Activated CD4-positive, alpha-beta T cell treated with anti-CD3 and anti-CD28 coated beads for 36 hours (primary cell): ENCODE measurements around the gene OR6C2. TPM values are rescaled to one million over a fixed set of nuclear protein-coding genes. Genes with fewer than 3 reads are reported as not detected.
"Not testable (repeated sequence)": the region's sequence is repeated elsewhere in the genome, so short reads cannot be mapped to it uniquely, and the experiment has no call there.

Source experiments
- ATAC-seq: fragments of 200-7000 bp; cut with Tn5 transposase; one replicate; pipeline ENCODE4 v1.10.0; 2021; ENCODE audit warnings: mild to moderate bottlenecking, moderate library complexity
- CTCF ChIA-PET: fragments of 350-600 bp; sonication (Branson Sonifier 250); formaldehyde crosslinking; loops from one replicate; lab custom pipeline; 2021; ENCODE audit warnings: antibody characterized with exemption; lab: Charles Lee
- POLR2A ChIA-PET: fragments of 350-600 bp; sonication (Branson Sonifier 250); formaldehyde crosslinking; loops from one replicate; lab custom pipeline; 2021; ENCODE audit warnings: antibody characterized with exemption, inconsistent platforms; lab: Charles Lee
- DNase-seq: peaks from one replicate; pipeline ENCODE4 v3.0.0-alpha.2; 2020
- H3K27ac Mint-ChIP-seq: one replicate; pipeline ENCODE4 v1.8.0; 2021; ENCODE audit warnings: mixed read lengths
- H3K27me3 Mint-ChIP-seq: one replicate; pipeline ENCODE4 v1.8.0; 2021; ENCODE audit warnings: mixed read lengths
- H3K36me3 Mint-ChIP-seq: one replicate; pipeline ENCODE4 v1.8.0; 2021; ENCODE audit warnings: low read depth, mixed read lengths
- H3K4me1 Mint-ChIP-seq: one replicate; pipeline ENCODE4 v1.8.0; 2021; ENCODE audit warnings: mixed read lengths
- H3K4me3 Mint-ChIP-seq: one replicate; pipeline ENCODE4 v1.8.0; 2021; ENCODE audit warnings: mild to moderate bottlenecking, moderate library complexity, mixed read lengths
- H3K9me3 Mint-ChIP-seq: one replicate; pipeline ENCODE4 v1.8.0; 2021; ENCODE audit warnings: low read depth, mixed read lengths
- intact Hi-C, 2 experiments: fragments of 100-400 bp; cut with DNase I in 1 of 2; cut with micrococcal nuclease in 1 of 2; formaldehyde crosslinking; loops; one replicate each; pipeline versions ENCODE4 v1.14.2 to v1.15.1; 2022 to 2024; cut with DNase I, micrococcal nuclease
- total RNA-seq, 2 experiments: library from RNA; stranded (reverse); gene quantifications; one replicate each; pipeline ENCODE4 v1.2.3, GENCODE V29; 2021

OR6C2 gene
- total RNA-seq, 2 experiments from 2014 or later, result not detected

GRCh38 chr12:55425954-55426353 is 17.9 kb upstream of the OR6C2 start, which contains the start of gene OR6C76:
Gene OR6C76 (plus strand): TSS chr12:55426254. CDS start chr12:55426254, 0 bp downstream.
- Mint-ChIP-seq H3K27me3 (peaks cover 12% of the 10 kb centered on the region), H3K4me1 (no peaks in the 10 kb centered on the region), H3K9me3 (no peaks in the 10 kb centered on the region), H3K27ac (no peak within 1 kb of the TSS), H3K36me3 (no peaks in the 10 kb centered on the region), H3K4me3 (no peak within 1 kb of the TSS)
- ChIA-PET POLR2A (no interaction called here), CTCF (interaction anchor here (1.6 kb wide), 1 partner anchor 231 kb away, joined by 4 read pairs; no protein-coding TSS in a partner anchor)
- no peak for ATAC-seq
- no peak for DNase-seq
- intact Hi-C loops, result no loop called here

- H3K4me3 Mint-ChIP-seq, result no peak overlapping the region
- ATAC-seq (no peak), DNase-seq (no peak)
- POLR2A ChIA-PET, result no interaction called here
- intact Hi-C loops, result no loop called here
- CTCF ChIA-PET, result interaction anchor here (0.9 kb wide), 1 partner anchor 228 kb away, joined by 3 read pairs; no protein-coding TSS in a partner anchor
- no peak overlapping the region for H3K27ac Mint-ChIP-seq
- H3K36me3 Mint-ChIP-seq, result no peaks in the 10 kb centered on the region
- H3K9me3 Mint-ChIP-seq, result no peaks in the 10 kb centered on the region
- H3K4me1 Mint-ChIP-seq, result no peaks in the 10 kb centered on the region
- peaks cover 11% of the 10 kb centered on the region for H3K27me3 Mint-ChIP-seq
Measured at GRCh38 chr12:55428331-55429243, 15.3 kb upstream of the OR6C2 start.

- Mint-ChIP-seq H3K27me3 (peaks cover 10% of the 10 kb centered on the region), H3K9me3 (peaks cover 18% of the 10 kb centered on the region)
- ATAC-seq, H3K27ac Mint-ChIP-seq, CTCF ChIA-PET, DNase-seq, H3K4me3 Mint-ChIP-seq, intact Hi-C loops, H3K4me1 Mint-ChIP-seq, H3K36me3 Mint-ChIP-seq, POLR2A ChIA-PET: not testable (repeated sequence)
Measured at GRCh38 chr12:55441233-55441632, 2.6 kb upstream of the OR6C2 start.

DNA sequence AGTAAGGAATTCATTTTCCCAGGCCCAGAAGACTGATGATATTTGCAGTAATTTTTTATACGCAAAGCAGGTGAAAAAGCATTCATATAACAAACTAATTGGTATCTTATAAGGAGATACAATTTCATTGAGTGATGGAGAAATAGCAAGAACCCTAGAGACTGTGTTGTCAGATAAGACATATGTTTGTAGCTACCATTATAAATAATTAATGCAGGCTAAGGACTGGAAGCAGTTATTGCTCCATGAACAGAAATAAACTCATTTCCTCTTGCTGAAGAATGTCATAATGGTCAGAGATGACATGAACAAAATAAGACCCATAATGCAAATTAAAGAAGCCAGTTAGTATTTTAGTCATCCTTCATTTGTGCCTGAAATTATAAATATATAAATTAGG is 1.5 kb downstream of the OR6C2 start:
- H3K9me3 Mint-ChIP-seq, result peaks cover 11% of the 10 kb centered on the region
- CTCF ChIA-PET, result interaction anchor here (1.0 kb wide), 1 partner anchor 141 kb away, joined by 3 read pairs; no protein-coding TSS in a partner anchor

DNA sequence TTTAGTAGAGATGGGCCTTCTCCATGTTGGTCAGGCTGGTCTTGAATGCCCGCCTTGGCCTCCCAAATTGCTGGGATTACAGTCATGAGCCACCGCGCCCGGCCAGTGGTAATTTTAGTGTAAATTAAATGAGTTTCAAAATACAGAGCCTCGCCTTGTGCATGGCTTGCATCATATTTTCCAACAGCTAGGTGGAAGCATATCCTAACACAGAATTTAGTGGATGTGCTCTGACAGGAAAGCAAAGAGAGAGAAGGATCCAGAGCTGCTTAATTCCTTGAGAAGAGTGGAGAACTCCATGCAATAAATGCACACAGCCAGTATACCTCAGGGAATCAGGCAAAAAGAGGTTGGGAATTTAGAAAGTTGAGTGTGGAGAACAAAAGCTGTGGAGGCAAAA is 2.5 kb downstream of the OR6C2 start:
- H3K4me1 Mint-ChIP-seq, result no peaks in the 10 kb centered on the region
- intact Hi-C loops, result no loop called here
- ATAC-seq, result no peak
- ChIA-PET POLR2A (no interaction called here), CTCF (no interaction called here)
- no peak for DNase-seq
- peaks cover 3% of the 10 kb centered on the region for H3K9me3 Mint-ChIP-seq
- no peak overlapping the region for H3K27ac Mint-ChIP-seq
- no peaks in the 10 kb centered on the region for H3K36me3 Mint-ChIP-seq
- peaks cover 9% of the 10 kb centered on the region for H3K27me3 Mint-ChIP-seq
- H3K4me3 Mint-ChIP-seq, result no peak overlapping the region

More for the DNA sequence above, 1.5 kb downstream of the OR6C2 start:
- Mint-ChIP-seq H3K36me3 (peaks cover under 1% of the 10 kb centered on the region), H3K4me3 (no peak overlapping the region), H3K27me3 (peaks cover 9% of the 10 kb centered on the region), H3K27ac (no peak overlapping the region), H3K4me1 (no peaks in the 10 kb centered on the region)
- POLR2A ChIA-PET, result no interaction called here
- DNase-seq (no peak), ATAC-seq (no peak)
- intact Hi-C loops, result no loop called here

DNA sequence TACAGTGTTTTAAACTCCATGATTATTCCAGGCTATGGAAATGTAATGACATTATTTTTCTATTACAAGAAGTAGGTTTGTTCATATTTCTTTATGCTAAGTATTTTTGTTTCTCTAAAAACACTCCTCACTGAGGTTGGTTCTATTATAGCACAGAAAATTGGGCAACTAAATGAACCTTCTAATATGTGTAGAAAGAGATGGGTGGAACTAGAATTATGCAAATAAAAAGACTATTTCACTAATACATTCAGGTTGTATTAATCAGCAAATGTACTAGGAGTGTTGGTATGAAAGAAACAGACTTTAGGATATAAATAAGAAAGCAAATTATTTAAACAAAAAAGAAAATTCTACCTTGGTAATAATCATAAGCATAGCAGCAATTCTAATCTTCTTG is 4.9 kb downstream of the OR6C2 start:
- Mint-ChIP-seq H3K36me3 (no peaks in the 10 kb centered on the region), H3K27ac (no peak overlapping the region), H3K4me1 (no peaks in the 10 kb centered on the region), H3K27me3 (peaks cover 22% of the 10 kb centered on the region), H3K9me3 (no peaks in the 10 kb centered on the region), H3K4me3 (no peak overlapping the region)
- ChIA-PET POLR2A (no interaction called here), CTCF (no interaction called here)
- DNase-seq, result no peak
- ATAC-seq, result no peak
- intact Hi-C loops, result no loop called here

GRCh38 chr12:55464926-55465325 is 21.1 kb downstream of the OR6C2 start:
- H3K4me1 Mint-ChIP-seq, H3K27ac Mint-ChIP-seq, CTCF ChIA-PET, H3K4me3 Mint-ChIP-seq, DNase-seq, H3K36me3 Mint-ChIP-seq, POLR2A ChIA-PET, H3K9me3 Mint-ChIP-seq, ATAC-seq, intact Hi-C loops: not testable (repeated sequence)
- H3K27me3 Mint-ChIP-seq, result peaks cover 21% of the 10 kb centered on the region

GRCh38 chr12:55467836-55468235 is 24.0 kb downstream of the OR6C2 start:
- H3K4me3 Mint-ChIP-seq, result no peak overlapping the region
- H3K36me3 Mint-ChIP-seq, result no peaks in the 10 kb centered on the region
- DNase-seq (no peak), ATAC-seq (no peak)
- ChIA-PET POLR2A (no interaction called here), CTCF (no interaction called here)
- intact Hi-C loops, result no loop called here
- no peaks in the 10 kb centered on the region for H3K4me1 Mint-ChIP-seq
- H3K9me3 Mint-ChIP-seq, result no peaks in the 10 kb centered on the region
- H3K27me3 Mint-ChIP-seq, result peaks cover 13% of the 10 kb centered on the region
- no peak overlapping the region for H3K27ac Mint-ChIP-seq

GRCh38 chr12:55469291-55469690 is 25.4 kb downstream of the OR6C2 start:
- no peak overlapping the region for H3K4me3 Mint-ChIP-seq
- ATAC-seq, result no peak
- intact Hi-C loops, result no loop called here
- ChIA-PET CTCF (interaction anchor here (1.2 kb wide), 1 partner anchor 14 kb away, joined by 4 read pairs; no protein-coding TSS in a partner anchor), POLR2A (no interaction called here)
- peaks cover 10% of the 10 kb centered on the region for H3K27me3 Mint-ChIP-seq
- no peaks in the 10 kb centered on the region for H3K36me3 Mint-ChIP-seq
- no peak overlapping the region for H3K27ac Mint-ChIP-seq
- no peaks in the 10 kb centered on the region for H3K9me3 Mint-ChIP-seq
- no peak for DNase-seq
- H3K4me1 Mint-ChIP-seq, result no peaks in the 10 kb centered on the region

DNA sequence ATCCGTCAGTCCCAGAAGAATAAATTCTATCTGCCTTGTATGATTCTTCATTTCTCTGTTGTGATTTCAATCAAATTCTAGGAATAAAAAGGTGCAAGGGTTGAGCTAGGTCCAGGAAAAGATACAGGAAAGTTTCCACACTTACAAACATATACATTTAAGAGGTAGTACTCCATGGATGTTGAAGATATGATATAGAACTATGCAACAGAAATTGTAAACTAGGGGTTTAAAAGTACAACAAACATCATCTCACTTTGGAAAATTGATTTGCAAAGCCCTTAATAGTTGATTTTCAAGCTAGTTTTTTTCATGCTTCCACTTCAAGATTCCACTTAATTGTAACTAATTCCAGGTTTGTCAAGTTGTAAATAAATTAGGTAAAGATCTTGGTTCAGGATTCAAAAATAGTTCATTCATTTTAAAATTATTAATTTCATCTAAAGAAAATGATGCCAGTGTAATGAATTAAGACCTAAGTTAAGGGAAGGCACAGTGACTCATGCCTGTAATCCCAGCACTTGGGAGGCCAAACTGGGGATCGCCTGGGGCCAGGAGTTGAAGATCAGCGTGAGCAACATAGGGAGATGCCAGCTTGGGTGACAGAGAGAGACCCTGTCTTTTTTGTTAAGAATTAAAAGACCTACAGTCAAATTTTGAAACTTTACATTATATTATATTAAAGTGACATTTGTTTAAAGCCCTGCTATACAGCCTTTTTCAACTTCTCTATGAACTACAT is 26.4 kb downstream of the OR6C2 start, which contains the start of gene OR6C70:
Gene OR6C70, minus strand, starts transcription at position 51 of the 742 bp plus-strand sequence. Its CDS starts 0 bp downstream, at position 51.
- ATAC-seq, result no peak
- no peak within 1 kb of the TSS for H3K27ac Mint-ChIP-seq
- intact Hi-C loops, result no loop called here
- H3K27me3 Mint-ChIP-seq, result peaks cover 10% of the 10 kb centered on the region
- H3K4me1 Mint-ChIP-seq, result no peaks in the 10 kb centered on the region
- no peaks in the 10 kb centered on the region for H3K36me3 Mint-ChIP-seq
- ChIA-PET POLR2A (no interaction called here), CTCF (interaction anchor here (1.2 kb wide), 1 partner anchor 15 kb away, joined by 4 read pairs; no protein-coding TSS in a partner anchor)
- DNase-seq, result no peak
- H3K4me3 Mint-ChIP-seq, result no peak within 1 kb of the TSS
- H3K9me3 Mint-ChIP-seq, result no peaks in the 10 kb centered on the region

- Mint-ChIP-seq H3K27me3 (peaks cover 11% of the 10 kb centered on the region), H3K27ac (no peak overlapping the region), H3K4me3 (no peak overlapping the region), H3K9me3 (no peaks in the 10 kb centered on the region), H3K4me1 (no peaks in the 10 kb centered on the region), H3K36me3 (no peaks in the 10 kb centered on the region)
- CTCF ChIA-PET, result interaction anchor here (0.6 kb wide), 2 partner anchors 258 to 1680 kb away, joined by 3 to 4 read pairs; no protein-coding TSS in a partner anchor
- no peak for DNase-seq
- intact Hi-C loops, result no loop called here
- ATAC-seq, result no peak
- POLR2A ChIA-PET, result no interaction called here
Measured at GRCh38 chr12:55472264-55472663, 28.4 kb downstream of the OR6C2 start.
